Measurements from ENCODE around the gene LSM10. TPM values are rescaled to one million over a fixed set of nuclear protein-coding genes. Genes with fewer than 3 reads are reported as not detected.

The LSM10 gene
- total and polyA plus RNA-seq, 2 donors (not counting 1 experiment from before 2014, with no cell fraction given), result 19.2 to 33.5 TPM

GRCh38 chr1:36391271-36391670, 6.4 kb downstream of the LSM10 start:
- no peaks in the 10 kb centered on the region for H4K20me1 ChIP-seq (ENCODE audit: control insufficient read depth, extremely low read depth, insufficient read depth, low read length)
- peaks cover 2% of the 10 kb centered on the region for H3K79me2 ChIP-seq (ENCODE audit: control insufficient read depth, insufficient read depth, low read length)
- no peak for DNase-seq (ENCODE audit: low read depth in 2 of 2)
- no peak overlapping the region for H3K9ac ChIP-seq (ENCODE audit: insufficient read depth, low read length)
- H3K4me2 ChIP-seq (ENCODE audit: extremely low read depth, insufficient read depth, low read length), result no peak overlapping the region
- no peaks in the 10 kb centered on the region for H3K9me3 ChIP-seq (ENCODE audit: control insufficient read depth, insufficient read depth, low read depth, low read length)
- H3K27ac ChIP-seq (ENCODE audit: insufficient read depth, low read length), result no peak overlapping the region
- no peak for TF ChIP-seq EZH2 (IDR thresholded peaks at IDR 0.05; ENCODE audit: low read length, missing control alignments)
- no peak overlapping the region for H3K4me3 ChIP-seq (replicated peaks in 1 of 4; ENCODE audit: control extremely low read depth in 1 of 4, insufficient read depth in 1 of 4, low read depth in 3 of 4, low read length in 4 of 4)
- peaks cover 14% of the 10 kb centered on the region for H3K4me1 ChIP-seq (ENCODE audit: control insufficient read depth, extremely low read depth, insufficient read depth, low read length)
- no peak overlapping the region for H2AFZ ChIP-seq (ENCODE audit: low read length)
- no peaks in the 10 kb centered on the region for H3K27me3 ChIP-seq (ENCODE audit: control insufficient read depth, insufficient read depth, low read length)
- H3K36me3 ChIP-seq (ENCODE audit: control insufficient read depth, insufficient read depth, low read length), result peaks cover 11% of the 10 kb centered on the region

- no peaks in the 10 kb centered on the region for H3K9me3 ChIP-seq (ENCODE audit: control insufficient read depth, insufficient read depth, low read depth, low read length)
- H3K27me3 ChIP-seq (ENCODE audit: control insufficient read depth, insufficient read depth, low read length), result no peaks in the 10 kb centered on the region
- DNase-seq (ENCODE audit: low read depth in 2 of 2), result no peak
- no peak overlapping the region for H3K4me3 ChIP-seq (replicated peaks in 1 of 4; ENCODE audit: control extremely low read depth in 1 of 4, insufficient read depth in 1 of 4, low read depth in 3 of 4, low read length in 4 of 4)
- H4K20me1 ChIP-seq (ENCODE audit: control insufficient read depth, extremely low read depth, insufficient read depth, low read length), result no peaks in the 10 kb centered on the region
- no peak overlapping the region for H3K27ac ChIP-seq (ENCODE audit: insufficient read depth, low read length)
- no peaks in the 10 kb centered on the region for H3K79me2 ChIP-seq (ENCODE audit: control insufficient read depth, insufficient read depth, low read length)
- no peak overlapping the region for H2AFZ ChIP-seq (ENCODE audit: low read length)
- H3K4me2 ChIP-seq (ENCODE audit: extremely low read depth, insufficient read depth, low read length), result no peak overlapping the region
- TF ChIP-seq EZH2 (IDR thresholded peaks at IDR 0.05; ENCODE audit: low read length, missing control alignments) (no peak), CTCF (conservative IDR thresholded peaks at IDR 0.05 in 1 of 2, IDR thresholded peaks at IDR 0.05 in 1 of 2; ENCODE audit: low read depth in 1 of 2, low read length in 2 of 2) (no peak)
- H3K36me3 ChIP-seq (ENCODE audit: control insufficient read depth, insufficient read depth, low read length), result peaks cover 11% of the 10 kb centered on the region
- no peak overlapping the region for H3K9ac ChIP-seq (ENCODE audit: insufficient read depth, low read length)
- H3K4me1 ChIP-seq (ENCODE audit: control insufficient read depth, extremely low read depth, insufficient read depth, low read length), result peaks cover 14% of the 10 kb centered on the region
Measured at GRCh38 chr1:36390411-36390810, 7.3 kb downstream of the LSM10 start.

- H3K9me3 ChIP-seq (ENCODE audit: control insufficient read depth, insufficient read depth, low read depth, low read length), result no peaks in the 10 kb centered on the region
- no peaks in the 10 kb centered on the region for H4K20me1 ChIP-seq (ENCODE audit: control insufficient read depth, extremely low read depth, insufficient read depth, low read length)
- H3K27ac ChIP-seq (ENCODE audit: insufficient read depth, low read length), result no peak overlapping the region
- H3K4me2 ChIP-seq (ENCODE audit: extremely low read depth, insufficient read depth, low read length), result no peak overlapping the region
- H2AFZ ChIP-seq (ENCODE audit: low read length), result no peak overlapping the region
- no peaks in the 10 kb centered on the region for H3K27me3 ChIP-seq (ENCODE audit: control insufficient read depth, insufficient read depth, low read length)
- H3K9ac ChIP-seq (ENCODE audit: insufficient read depth, low read length), result no peak overlapping the region
- peaks cover 14% of the 10 kb centered on the region for H3K4me1 ChIP-seq (ENCODE audit: control insufficient read depth, extremely low read depth, insufficient read depth, low read length)
- H3K4me3 ChIP-seq (replicated peaks in 1 of 4; ENCODE audit: control extremely low read depth in 1 of 4, insufficient read depth in 1 of 4, low read depth in 3 of 4, low read length in 4 of 4), result no peak overlapping the region
- DNase-seq (ENCODE audit: low read depth in 2 of 2), result no peak
- peaks cover 4% of the 10 kb centered on the region for H3K79me2 ChIP-seq (ENCODE audit: control insufficient read depth, insufficient read depth, low read length)
- TF ChIP-seq EZH2 (IDR thresholded peaks at IDR 0.05; ENCODE audit: low read length, missing control alignments) (no peak), CTCF (conservative IDR thresholded peaks at IDR 0.05 in 1 of 2, IDR thresholded peaks at IDR 0.05 in 1 of 2; ENCODE audit: low read depth in 1 of 2, low read length in 2 of 2) (no peak)
- H3K36me3 ChIP-seq (ENCODE audit: control insufficient read depth, insufficient read depth, low read length), result peaks cover 11% of the 10 kb centered on the region
Measured at GRCh38 chr1:36389999-36390398, 7.7 kb downstream of the LSM10 start.
